Stimulated activated CD8-positive, alpha-beta memory T cell treated with anti-CD3 and anti-CD28 coated beads, Interleukin-12 subunit alpha, Interleukin-12 subunit beta, amount 100 ng/mL, for 1 hour (primary cell): ENCODE results near the gene SERPINB5.
"Not testable (repeated sequence)": the region's sequence is repeated elsewhere in the genome, so short reads cannot be mapped to it uniquely, and the experiment has no call there.

Experiments used
- DNase-seq: peaks from one replicate; pipeline ENCODE4 v3.0.0-alpha.2; 2020; ENCODE audit warnings: low read depth

Gene SERPINB5, protein sequence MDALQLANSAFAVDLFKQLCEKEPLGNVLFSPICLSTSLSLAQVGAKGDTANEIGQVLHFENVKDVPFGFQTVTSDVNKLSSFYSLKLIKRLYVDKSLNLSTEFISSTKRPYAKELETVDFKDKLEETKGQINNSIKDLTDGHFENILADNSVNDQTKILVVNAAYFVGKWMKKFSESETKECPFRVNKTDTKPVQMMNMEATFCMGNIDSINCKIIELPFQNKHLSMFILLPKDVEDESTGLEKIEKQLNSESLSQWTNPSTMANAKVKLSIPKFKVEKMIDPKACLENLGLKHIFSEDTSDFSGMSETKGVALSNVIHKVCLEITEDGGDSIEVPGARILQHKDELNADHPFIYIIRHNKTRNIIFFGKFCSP

GRCh38 chr18:63476668-63477067 is at the start of gene SERPINB5:
TSS of gene SERPINB5 (plus strand) at chr18:63476958. CDS start at chr18:63484429, 7,471 bp downstream.
- no peak for DNase-seq

DNA sequence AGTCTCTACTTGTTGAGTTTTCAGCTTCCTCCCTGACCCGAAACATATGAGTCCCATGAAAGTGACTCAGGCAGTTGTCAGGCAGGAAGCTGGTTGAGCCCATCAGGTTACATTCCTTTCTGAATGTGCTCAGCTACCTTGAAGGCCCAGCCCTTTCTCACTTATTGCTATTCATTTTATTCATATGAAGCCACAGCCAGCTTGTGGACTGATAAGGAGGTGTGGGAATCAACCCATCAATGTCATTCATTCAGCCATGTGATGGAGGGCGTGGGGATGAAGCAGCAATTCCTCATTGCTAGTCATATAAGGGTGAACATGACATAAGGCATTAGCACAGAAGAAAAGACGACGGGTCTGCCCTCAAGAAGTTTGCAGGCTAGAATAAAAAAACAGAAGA is 49.2 kb upstream of the SERPINB5 start:
- no peak for DNase-seq

GRCh38 chr18:63430526-63430925 is 46.2 kb upstream of the SERPINB5 start:
- no peak for DNase-seq

DNA sequence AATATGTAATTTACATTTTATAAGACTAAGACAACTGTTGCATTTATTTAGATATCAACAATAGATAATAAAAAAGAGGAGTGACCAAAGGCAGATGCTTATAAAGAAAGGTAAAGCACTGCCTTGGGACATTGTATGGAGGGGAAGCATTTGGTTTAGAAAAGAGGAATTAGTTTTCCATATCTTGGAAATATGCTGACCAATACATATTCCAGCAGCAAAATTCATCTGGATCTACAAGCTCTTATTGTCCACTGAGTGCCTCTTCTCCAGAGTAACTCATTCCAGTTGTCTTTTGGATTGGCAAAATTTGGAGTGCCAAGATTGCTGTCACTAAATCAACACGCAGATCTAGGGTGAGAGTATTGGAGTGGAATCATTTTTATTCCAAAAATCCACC is 45.6 kb upstream of the SERPINB5 start:
- no peak for DNase-seq

DNA sequence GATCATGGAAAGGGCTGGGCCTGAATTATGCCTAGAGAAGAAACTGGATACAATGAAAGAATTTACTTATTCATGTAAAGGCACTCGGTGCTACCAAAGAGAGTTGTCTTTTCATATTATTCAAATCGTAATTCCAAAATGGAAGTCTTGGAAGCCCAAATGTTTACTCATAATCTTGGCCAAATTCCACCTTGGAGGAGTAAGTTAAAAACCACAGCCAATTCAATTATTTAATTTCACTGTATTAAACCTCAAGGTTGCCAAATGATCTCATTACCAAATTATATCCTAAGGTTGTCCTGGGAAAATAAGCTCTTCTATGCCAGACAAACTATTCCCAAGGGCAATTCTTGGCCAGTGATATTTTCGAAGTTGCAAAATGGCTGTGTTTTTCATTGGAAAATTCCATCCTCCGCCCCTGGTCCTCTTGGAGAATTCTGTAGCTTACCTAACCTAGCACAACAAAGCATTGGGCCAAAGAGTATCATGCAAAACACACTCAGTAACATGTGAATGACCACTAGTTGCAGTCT is 43.4 kb upstream of the SERPINB5 start:
- no peak for DNase-seq

DNA sequence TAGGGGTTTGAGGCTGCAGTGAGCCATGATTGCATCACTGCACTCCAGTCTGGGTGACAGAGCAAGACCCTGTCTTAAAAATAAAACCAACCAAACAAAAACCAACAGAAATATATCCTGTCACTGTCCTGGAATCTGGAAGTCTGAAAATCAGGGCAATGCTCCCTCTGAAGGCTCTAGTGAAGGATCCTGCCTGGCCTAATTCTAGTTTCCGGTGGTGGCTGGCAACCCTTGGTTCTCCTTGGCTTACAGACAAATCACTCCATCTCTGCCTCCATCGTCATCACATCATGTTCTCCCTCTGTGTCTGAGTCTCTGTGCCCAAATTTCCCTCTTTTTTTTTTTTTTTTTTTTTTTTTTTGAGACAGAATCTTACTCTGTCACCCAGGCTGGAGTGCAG is 38.6 kb upstream of the SERPINB5 start:
- DNase-seq: no peak

DNA sequence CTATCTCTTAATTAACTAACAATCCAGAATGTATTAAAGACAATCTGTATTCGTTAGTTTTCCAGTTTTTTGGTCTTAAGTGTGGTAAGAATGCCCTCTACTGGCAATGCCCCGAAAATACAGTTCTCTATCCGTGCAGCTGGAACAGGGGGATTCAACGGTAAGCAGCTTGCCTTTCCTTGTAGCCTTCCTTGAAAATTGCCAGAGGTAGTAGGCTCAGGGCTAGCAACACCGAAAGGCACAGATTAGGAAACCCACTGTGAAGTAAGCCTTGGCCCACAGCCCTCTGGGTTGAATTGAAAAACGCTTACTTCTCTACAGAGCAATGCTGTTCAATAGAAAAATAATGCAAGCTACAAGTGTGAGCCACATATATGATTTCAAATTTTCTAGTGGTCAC is 37.4 kb upstream of the SERPINB5 start:
- DNase-seq: no peak

GRCh38 chr18:63440219-63440618 is 36.5 kb upstream of the SERPINB5 start:
- DNase-seq: no peak

- no peak for DNase-seq
These were observed 35.9 kb upstream of the SERPINB5 start for GRCh38 chr18:63440881-63441280.

- DNase-seq: no peak
These were observed 32.9 kb upstream of the SERPINB5 start for GRCh38 chr18:63443829-63444228.

DNA sequence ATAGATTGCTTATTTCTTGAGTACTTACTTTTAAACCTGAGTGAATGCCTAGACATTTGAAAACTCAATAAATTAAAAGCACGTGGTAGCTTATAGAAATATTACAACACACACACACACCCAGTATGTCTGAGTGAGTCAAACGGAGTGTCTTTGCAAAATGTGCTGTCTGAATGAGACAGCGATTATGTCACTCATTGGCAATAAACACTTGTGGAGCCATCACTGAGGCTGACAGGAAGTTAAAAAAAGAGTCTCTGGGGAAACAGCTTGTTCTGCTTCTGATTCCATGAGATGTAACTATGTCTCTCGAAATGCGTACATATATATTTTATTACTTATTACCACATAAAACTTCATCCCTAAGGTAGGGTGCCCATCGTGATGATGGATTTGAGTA is 32.2 kb upstream of the SERPINB5 start:
- DNase-seq: no peak

GRCh38 chr18:63445037-63445436 is 31.7 kb upstream of the SERPINB5 start:
- no peak for DNase-seq

GRCh38 chr18:63446266-63446665 is 30.5 kb upstream of the SERPINB5 start:
- no peak for DNase-seq

GRCh38 chr18:63447066-63447465 is 29.7 kb upstream of the SERPINB5 start:
- no peak for DNase-seq

GRCh38 chr18:63449426-63449825 is 27.3 kb upstream of the SERPINB5 start:
- no peak for DNase-seq

DNA sequence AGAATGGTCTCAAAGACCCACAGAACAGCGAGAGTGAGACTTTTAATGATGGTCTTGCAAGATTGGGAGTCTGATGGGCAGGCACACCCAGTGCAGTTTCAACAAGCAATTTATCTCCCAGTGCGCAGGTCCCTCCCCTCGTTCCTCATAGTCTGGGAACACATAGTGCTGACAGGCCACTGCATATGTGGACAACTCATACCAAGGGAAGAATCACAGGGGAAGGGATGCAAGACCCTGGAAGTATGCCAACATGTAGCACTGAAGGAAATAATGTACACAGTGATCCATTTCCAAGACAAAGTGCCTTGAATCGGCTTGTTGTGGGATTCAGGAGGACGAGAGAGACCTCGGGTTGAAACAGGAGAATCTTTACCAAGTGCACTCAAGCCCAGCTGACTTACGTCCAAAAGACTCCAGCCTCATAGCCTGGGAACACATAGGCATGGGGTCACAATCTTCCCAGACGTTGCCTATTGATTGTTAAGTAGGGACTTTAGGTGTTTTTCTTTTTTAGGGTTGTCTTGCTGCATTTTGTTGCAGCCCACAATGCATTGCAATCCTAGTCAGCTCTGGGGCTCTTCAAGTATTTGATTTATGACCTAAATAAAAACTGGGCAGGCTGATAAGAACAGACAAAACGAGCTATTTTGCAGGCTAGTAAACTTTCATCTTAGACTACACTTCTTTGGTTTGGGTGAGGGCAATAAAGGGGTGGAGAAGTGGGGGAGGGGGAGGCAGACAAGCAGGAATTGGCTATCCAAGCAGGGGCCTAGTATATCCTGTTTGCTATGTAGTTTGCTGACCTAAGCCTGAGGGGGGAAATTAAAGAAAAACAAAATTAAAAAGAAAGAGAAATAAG is 24.7 kb upstream of the SERPINB5 start:
- no peak for DNase-seq

DNA sequence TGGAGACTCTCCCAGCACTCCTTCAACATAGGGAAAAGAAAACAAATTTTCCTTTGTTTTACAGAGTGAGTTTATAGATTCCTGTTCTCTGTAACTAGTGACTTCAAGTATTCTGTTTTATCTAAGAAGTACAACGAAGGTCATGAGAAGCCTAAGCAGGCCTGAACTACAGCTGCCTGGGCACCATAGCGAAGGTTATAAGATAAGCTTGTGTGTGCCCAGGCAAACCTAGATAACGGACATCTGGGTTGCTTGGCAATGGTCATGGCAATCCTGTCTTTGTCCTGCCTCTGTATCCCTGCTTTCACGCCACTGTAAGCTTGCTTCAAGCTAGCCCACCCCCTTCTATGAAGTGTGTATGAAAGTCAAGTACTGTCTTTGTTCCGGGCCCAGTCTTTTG is 24.0 kb upstream of the SERPINB5 start:
- not testable (repeated sequence) for DNase-seq

DNA sequence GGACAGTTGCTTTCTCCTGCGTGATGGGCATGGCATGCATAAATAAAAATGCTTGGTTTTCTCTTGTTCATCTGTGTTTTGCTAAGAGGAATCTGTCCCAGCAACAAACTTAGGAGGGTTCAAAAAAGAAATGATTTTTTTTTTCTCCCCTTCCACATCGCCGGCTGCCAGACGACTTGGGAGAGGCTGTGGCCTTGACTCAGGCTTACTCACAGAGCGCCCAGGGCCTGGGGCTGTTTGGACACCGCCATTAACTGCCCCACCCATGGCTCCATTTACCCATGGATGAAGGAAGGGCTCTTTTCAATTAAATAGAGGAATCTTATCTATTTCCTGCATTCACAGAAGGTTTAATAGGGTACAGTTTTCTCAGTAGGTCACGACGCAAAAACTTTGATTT is 22.3 kb upstream of the SERPINB5 start:
- DNase-seq: no peak

- no peak for DNase-seq
These were observed 18.8 kb upstream of the SERPINB5 start for GRCh38 chr18:63457977-63458376.

DNA sequence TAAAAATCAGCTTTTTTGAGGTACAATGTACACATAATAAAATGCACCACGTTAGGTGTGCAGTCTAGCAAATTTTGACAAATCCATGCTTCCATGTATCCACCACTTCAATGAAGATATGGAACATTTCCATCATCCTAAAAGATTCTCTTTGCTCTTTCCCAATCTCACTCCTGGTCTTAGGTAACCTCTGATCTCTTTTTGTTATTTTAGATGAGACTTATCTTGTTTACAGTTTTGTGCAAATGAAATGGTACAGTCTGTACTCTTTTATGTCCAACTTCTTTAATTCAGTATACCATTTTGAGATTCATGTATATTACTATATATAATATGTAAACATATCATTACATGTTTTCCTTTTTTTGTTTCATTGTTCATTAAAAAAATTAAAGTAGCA is 16.3 kb upstream of the SERPINB5 start:
- no peak for DNase-seq

DNA sequence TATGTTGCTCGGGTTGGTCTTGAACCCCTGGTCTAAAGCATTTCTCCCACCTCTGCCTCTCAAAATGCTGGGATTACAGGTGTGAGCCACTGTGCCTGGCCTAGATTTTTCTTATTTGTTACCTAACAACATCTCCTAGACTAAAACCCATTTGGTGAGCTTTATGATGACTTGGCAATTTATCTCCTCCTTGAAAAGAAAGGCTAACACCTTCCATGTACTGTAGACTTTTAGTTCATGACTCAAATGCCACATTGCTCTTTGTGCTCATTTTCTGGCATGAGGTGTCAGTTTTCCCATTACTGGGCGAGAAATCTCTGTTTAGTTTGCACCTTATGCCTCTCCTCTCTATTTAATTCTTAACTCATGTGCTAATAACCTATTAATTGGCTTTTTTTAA is 12.3 kb upstream of the SERPINB5 start:
- no peak for DNase-seq

DNA sequence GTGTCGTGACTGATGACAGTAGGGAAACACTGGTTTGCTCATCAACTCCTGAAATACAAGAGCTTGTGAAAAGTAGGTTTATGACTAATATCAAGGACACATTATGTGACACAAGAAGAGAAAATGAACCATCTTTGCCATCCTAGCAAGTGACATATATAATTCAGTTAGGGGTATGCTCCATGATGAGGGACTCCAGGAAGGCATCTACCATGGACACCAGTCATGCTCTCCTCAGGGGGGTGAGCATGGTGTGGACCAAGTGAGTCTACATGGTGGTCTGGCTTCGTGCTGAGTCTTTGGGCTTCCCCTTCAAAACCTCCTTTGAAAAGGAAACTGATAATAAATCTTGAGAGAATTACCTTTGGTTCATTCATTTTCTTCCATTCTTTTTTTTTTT is 11.7 kb upstream of the SERPINB5 start:
- DNase-seq: no peak

- no peak for DNase-seq
These were observed 9.1 kb upstream of the SERPINB5 start for GRCh38 chr18:63467699-63468098.
